ENCODE data around the gene XCL1. TPM values are rescaled to one million over a fixed set of nuclear protein-coding genes. Genes with fewer than 3 reads are reported as not detected.

Gene XCL1
- total RNA-seq, 1 experiment from 2014 or later: 0.26 TPM

DNA sequence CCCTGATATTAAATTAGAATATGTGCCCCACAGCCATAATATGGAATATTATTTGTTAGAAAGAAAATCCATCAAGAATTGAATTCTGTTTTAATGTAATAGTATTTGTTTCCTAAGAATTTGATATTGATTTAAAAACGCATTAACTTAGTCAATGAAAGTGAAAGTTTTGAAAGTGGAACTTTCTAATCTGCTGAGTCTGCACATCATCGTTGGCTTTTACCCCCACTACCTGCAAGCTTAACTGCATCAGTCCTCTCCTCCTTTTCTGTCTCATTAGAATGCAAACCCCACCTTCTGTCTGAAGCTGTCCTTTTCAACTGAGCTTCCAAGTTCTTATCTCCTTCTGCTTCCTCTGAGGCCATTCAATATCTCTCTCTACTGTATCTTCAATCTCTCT lies 42.5 kb downstream of the XCL1 start:
- Histone ChIP-seq H3K18ac (ENCODE audit: insufficient read length, low read depth, low read length) (no peak overlapping the region), H3K9ac (ENCODE audit: extremely low read depth, insufficient read length, low read length) (no peak overlapping the region), H3K56ac (ENCODE audit: insufficient read length, low read depth, low read length) (no peak overlapping the region), H3K27me3 (ENCODE audit: insufficient read depth, low read length) (no peaks in the 10 kb centered on the region), H2BK120ac (ENCODE audit: low read depth, low read length, poor library complexity, severe bottlenecking) (no peak overlapping the region), H4K5ac (ENCODE audit: insufficient read length, low read depth, low read length) (no peak overlapping the region), H4K8ac (replicated peaks; ENCODE audit: insufficient read length, low read depth, low read length) (no peak overlapping the region), H2AK5ac (ENCODE audit: insufficient read length, low read length) (no peak overlapping the region), H3K9me3 (ENCODE audit: control insufficient read depth, low read depth, low read length) (no peaks in the 10 kb centered on the region), H3K27ac (ENCODE audit: insufficient read length, low read depth, low read length) (no peak overlapping the region), H3T11ph (ENCODE audit: low read length) (no peak overlapping the region), H3K23ac (ENCODE audit: insufficient read length, low read depth, low read length) (no peak overlapping the region), H3K14ac (ENCODE audit: insufficient read depth, low read length) (no peak overlapping the region), H2BK12ac (ENCODE audit: insufficient read length, low read depth, low read length) (no peak overlapping the region), H4K20me1 (ENCODE audit: control insufficient read depth, insufficient read depth, insufficient read length) (no peaks in the 10 kb centered on the region), H3K79me1 (ENCODE audit: insufficient read depth, low read depth, low read length, poor library complexity, severe bottlenecking) (no peaks in the 10 kb centered on the region), H3K4ac (ENCODE audit: low read depth, low read length) (no peak overlapping the region), H2BK5ac (ENCODE audit: insufficient read length, low read length) (no peak overlapping the region), H4K91ac (ENCODE audit: insufficient read length, low read depth, low read length) (no peak overlapping the region), H2BK15ac (ENCODE audit: low read depth, low read length) (no peak overlapping the region), H3K23me2 (ENCODE audit: insufficient read length, low read depth, low read length, poor library complexity, severe bottlenecking) (no peaks in the 10 kb centered on the region), H2BK20ac (ENCODE audit: low read depth, low read length, poor library complexity, severe bottlenecking) (no peak overlapping the region), H3K4me2 (ENCODE audit: insufficient read depth, insufficient read length, low read length) (no peak overlapping the region), H3K4me1 (ENCODE audit: insufficient read depth, low read length) (no peaks in the 10 kb centered on the region; the same call in 1 of the 2 replicates), H3K79me2 (ENCODE audit: insufficient read depth, low read length) (no peaks in the 10 kb centered on the region), H2AFZ (ENCODE audit: low read length) (no peak overlapping the region)
- Mint-ChIP-seq H3K36me3 (ENCODE audit: insufficient read depth in 1 of 3, low read depth in 3 of 3) (no peaks in the 10 kb centered on the region), H3K4me3 (no peak overlapping the region), H3K9me3 (no peaks in the 10 kb centered on the region), H3K4me1 (peaks cover 0 to 3% of the 10 kb centered on the region in 2 experiments; a peak in 2 of 4 replicates), H3K27me3 (ENCODE audit: low read depth) (no peaks in the 10 kb centered on the region), H3K27ac (no peak overlapping the region)
- no CpG with 5 or more reads among the region's 2 CpGs for WGBS (ENCODE audit: extremely low coverage, insufficient read length, low lambda C conversion rate)
- DNase-seq: no peak
- TF ChIP-seq, protein P1, sequence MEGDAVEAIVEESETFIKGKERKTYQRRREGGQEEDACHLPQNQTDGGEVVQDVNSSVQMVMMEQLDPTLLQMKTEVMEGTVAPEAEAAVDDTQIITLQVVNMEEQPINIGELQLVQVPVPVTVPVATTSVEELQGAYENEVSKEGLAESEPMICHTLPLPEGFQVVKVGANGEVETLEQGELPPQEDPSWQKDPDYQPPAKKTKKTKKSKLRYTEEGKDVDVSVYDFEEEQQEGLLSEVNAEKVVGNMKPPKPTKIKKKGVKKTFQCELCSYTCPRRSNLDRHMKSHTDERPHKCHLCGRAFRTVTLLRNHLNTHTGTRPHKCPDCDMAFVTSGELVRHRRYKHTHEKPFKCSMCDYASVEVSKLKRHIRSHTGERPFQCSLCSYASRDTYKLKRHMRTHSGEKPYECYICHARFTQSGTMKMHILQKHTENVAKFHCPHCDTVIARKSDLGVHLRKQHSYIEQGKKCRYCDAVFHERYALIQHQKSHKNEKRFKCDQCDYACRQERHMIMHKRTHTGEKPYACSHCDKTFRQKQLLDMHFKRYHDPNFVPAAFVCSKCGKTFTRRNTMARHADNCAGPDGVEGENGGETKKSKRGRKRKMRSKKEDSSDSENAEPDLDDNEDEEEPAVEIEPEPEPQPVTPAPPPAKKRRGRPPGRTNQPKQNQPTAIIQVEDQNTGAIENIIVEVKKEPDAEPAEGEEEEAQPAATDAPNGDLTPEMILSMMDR (conservative IDR thresholded peaks at IDR 0.05): no peak
